Astrocyte of the spinal cord (primary cell): Measurements from ENCODE around the gene GCFC2.
"Not testable (repeated sequence)": the region's sequence is repeated elsewhere in the genome, so short reads cannot be mapped to it uniquely, and the experiment has no call there.

ENCODE experiments used
- DNase-seq: peaks from one replicate; pipeline ENCODE4 v3.0.0; 2011; ENCODE audit warnings: low read depth, low spot score
- H3K4me3 ChIP-seq: 2 replicates; pipeline ENCODE4 v1.5.1; 2011; ENCODE audit warnings: low read depth, mild to moderate bottlenecking, low read length, moderate library complexity
- in situ Hi-C: cut with HindIII; loops from 2 replicates; pipeline ENCODE4 v1.10.0; 2017; ENCODE audit warnings: low sequenced_read_pairs
- TF ChIP-seq, protein P1 (sequence below): IDR thresholded peaks from 2 replicates; pipeline ENCODE4 v1.5.1; 2012; ENCODE audit warnings: low read depth, mild to moderate bottlenecking, low read length, inconsistent platforms

The GCFC2 gene

DNA sequence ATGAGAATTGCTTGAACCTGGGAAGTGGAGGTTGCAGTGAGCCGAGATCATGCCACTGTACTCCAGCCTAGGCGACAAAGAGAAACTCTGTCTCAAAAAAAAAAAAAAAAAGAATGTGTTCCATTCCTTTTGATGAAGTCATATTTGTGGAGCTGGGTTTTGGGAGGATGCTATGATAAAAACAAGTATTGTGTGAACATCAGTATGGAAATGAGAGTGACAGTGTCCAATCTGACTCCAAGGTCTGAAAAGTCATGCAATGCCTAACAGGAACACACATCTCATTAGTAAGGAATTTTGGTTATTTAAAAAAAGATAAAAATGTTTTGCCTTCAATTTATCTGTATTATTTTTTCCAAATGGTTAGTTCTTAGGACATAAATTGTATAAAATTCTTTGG, 11.8 kb downstream of the GCFC2 start:
- TF ChIP-seq, protein P1, sequence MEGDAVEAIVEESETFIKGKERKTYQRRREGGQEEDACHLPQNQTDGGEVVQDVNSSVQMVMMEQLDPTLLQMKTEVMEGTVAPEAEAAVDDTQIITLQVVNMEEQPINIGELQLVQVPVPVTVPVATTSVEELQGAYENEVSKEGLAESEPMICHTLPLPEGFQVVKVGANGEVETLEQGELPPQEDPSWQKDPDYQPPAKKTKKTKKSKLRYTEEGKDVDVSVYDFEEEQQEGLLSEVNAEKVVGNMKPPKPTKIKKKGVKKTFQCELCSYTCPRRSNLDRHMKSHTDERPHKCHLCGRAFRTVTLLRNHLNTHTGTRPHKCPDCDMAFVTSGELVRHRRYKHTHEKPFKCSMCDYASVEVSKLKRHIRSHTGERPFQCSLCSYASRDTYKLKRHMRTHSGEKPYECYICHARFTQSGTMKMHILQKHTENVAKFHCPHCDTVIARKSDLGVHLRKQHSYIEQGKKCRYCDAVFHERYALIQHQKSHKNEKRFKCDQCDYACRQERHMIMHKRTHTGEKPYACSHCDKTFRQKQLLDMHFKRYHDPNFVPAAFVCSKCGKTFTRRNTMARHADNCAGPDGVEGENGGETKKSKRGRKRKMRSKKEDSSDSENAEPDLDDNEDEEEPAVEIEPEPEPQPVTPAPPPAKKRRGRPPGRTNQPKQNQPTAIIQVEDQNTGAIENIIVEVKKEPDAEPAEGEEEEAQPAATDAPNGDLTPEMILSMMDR: no peak
- no peak for DNase-seq
- H3K4me3 ChIP-seq: no peak overlapping the region
- in situ Hi-C loops: no loop called here

DNA sequence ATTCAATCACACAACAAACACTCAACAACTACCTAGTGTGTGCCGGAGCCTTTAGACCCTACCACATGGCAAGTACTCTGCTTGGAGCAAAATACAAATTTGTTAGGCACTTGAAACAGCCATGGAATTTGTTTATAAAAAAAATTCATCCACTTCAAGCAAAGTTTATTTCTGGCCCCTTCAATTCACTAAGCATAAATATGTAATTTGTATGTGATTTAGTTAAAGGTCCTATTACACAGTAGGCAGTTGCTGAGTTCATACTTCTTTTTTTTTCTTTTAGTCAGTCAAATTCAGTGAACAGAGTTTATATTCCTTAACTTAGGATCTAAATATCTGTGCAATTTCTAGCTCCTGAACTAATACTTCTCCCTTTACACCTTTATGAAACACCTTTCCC, 22.5 kb downstream of the GCFC2 start:
- no peak overlapping the region for H3K4me3 ChIP-seq
- in situ Hi-C loops: no loop called here
- TF ChIP-seq, protein P1: no peak
- no peak for DNase-seq

DNA sequence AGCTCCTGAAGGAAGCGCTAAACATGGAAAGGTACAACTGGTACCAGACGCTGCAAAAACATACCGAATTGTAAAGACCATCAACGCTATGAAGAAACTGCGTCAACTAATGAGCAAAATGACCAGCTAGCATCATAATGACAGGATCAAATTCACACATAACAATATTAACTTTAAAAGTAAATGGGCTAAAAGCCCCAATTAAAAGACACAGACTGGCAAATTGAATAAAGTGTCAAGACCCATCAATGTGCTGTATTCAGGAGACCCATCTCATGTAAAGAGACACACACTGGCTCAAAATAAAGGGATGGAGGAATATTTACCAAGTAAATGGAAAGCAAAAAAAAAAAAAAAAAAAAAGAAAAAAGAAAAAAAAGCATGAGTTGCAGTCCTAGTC, 27.3 kb downstream of the GCFC2 start:
- DNase-seq, in situ Hi-C loops, H3K4me3 ChIP-seq: not testable (repeated sequence)

DNA sequence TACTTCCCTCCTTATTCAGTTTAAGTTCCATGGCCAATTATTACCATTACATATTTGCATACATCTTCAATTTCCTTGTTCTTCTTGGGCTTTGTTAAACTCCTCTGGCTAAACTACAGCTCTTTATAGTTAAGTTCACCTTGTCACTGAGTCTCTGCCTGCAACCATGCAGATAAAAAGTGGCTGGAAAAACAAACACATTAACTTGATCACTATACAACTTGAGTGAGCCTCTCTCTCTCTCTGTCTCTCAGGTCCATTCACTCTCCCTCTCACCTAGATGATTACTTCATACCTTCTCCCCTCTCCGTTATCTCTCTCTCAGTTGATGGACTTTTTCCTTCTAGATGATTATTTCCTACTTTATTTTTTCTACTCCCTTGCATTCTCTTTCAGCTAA, 30.3 kb downstream of the GCFC2 start:
- DNase-seq: no peak
- H3K4me3 ChIP-seq: no peak overlapping the region
- in situ Hi-C loops: no loop called here
- TF ChIP-seq, protein P1: no peak

DNA sequence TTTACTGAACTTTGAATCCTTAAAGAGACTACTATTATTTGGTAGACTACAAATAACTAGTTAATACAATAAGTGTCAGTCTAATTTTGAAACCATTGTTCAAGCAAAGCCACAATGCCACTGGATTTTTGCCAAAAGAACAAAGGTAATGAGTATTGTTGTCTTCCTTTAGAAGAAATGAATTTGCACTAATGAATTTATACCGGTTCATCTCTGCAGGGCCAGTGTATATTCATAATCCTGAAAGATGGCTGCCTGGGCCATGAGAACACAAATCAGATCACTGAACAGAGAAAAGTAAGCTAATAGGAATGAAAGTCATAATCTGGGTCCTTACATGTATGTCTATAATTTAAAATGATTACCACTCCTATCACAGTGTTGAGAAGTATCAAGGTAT, 31.2 kb downstream of the GCFC2 start:
- in situ Hi-C loops: no loop called here
- no peak for DNase-seq
- TF ChIP-seq, protein P1: no peak
- H3K4me3 ChIP-seq: no peak overlapping the region

DNA sequence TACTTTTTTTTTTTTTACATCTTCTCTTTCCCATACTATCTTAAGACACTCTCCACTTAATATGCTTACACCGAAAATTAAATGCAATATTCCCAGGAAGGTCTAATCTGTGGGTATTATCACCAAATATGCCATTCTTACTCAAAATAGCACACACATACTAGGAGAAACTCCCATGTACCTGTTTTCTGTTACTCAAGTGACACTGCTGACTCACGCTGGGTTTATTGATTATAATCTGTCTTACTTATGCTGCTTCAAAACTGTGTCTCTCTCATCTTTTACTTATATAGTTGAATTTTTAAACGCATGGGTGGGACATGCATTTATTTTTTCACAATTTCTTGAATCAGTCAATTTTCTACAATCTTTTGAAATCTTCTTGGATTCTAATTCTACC, 34.3 kb downstream of the GCFC2 start:
- in situ Hi-C loops: no loop called here
- TF ChIP-seq, protein P1: no peak
- DNase-seq: no peak
- H3K4me3 ChIP-seq: no peak overlapping the region

DNA sequence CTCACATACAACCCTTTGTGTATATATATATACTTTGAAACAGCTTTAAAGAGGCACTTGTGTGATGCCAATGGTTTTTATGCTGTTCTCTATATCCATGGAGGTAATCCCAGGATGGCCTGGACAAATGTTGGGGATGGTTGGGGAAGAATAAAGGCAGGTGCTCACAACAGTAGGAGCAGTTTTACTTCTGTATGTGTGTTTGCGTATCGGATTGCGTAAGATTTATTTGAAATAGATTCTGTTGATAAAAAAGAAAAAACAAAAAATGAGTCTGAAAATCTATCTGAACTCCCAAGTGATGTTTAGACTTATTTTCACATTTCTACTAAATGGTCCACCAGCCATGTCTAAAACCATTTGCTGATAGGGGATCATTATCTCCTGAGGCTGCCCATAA, 34.8 kb downstream of the GCFC2 start:
- DNase-seq: no peak
- H3K4me3 ChIP-seq: no peak overlapping the region
- in situ Hi-C loops: no loop called here
- TF ChIP-seq, protein P1: no peak

DNA sequence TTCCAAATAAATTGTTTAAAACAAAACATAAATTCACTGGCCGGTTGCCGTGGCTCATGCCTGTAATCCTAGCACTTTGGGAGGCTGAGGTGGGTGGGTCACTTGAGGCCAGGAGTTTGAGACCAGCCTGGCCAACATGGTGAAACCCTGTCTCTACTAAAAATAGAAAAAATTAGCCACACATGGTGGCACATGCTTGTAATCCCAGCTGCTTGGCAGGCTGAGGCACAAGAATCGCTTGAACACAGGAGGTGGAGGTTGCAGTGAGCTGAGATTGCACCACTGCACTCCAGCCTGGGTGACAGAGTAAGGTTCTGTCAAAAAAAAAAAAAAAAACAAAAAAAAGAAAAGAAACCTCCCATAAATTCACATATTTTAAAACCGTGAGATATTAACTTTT, 35.3 kb downstream of the GCFC2 start:
- in situ Hi-C loops, H3K4me3 ChIP-seq, DNase-seq: not testable (repeated sequence)
